K562 (cell line): ENCODE measurements around the gene NDUFC2. TPM values are rescaled to one million over a fixed set of nuclear protein-coding genes. Genes with fewer than 3 reads are reported as not detected.

Experiments used
- ARID4B ChIP-seq: sonication (generic); formaldehyde crosslinking; IDR thresholded peaks from 2 replicates; pipeline ENCODE4 v1.8.0; 2022; ENCODE audit warnings: mild to moderate bottlenecking, missing genetic modification reagents
- BRF1 ChIP-seq: IDR thresholded peaks from 3 replicates; pipeline ENCODE4 v1.6.1; 2011; ENCODE audit warnings: borderline replicate concordance, mild to moderate bottlenecking; ENCODE audit not compliant: insufficient read length; ENCODE audit errors: extremely low read depth
- ELF1 ChIP-seq: fragments of 200-800 bp; sonication (Bioruptor generic); IDR thresholded peaks from 2 replicates; pipeline ENCODE4 v1.6.1; 2016; ENCODE audit warnings: missing genetic modification characterization, missing compliant biosample characterization
- ESRRA ChIP-seq: fragments of 450-650 bp; IDR thresholded peaks from 2 replicates; pipeline ENCODE4 v1.6.1; 2014; ENCODE audit warnings: low read depth, mild to moderate bottlenecking, moderate library complexity, borderline replicate concordance
- JUN ChIP-seq, 2 experiments: sonication (generic) in 1 of 2; formaldehyde crosslinking in 1 of 2; IDR thresholded peaks; 2 replicates each; pipeline versions ENCODE4 v1.6.1 to v1.8.0; 2012 to 2022; ENCODE audit warnings: borderline replicate concordance in 2 of 2, mild to moderate bottlenecking in 2 of 2, improper control_type of control experiment in 1 of 2, low read depth in 1 of 2, low read length in 1 of 2, missing genetic modification reagents in 1 of 2
- MAFF ChIP-seq: IDR thresholded peaks from 2 replicates; pipeline ENCODE4 v1.6.1; 2012; ENCODE audit warnings: low read length, improper control_type of control experiment
- MEF2A ChIP-seq: IDR thresholded peaks from 2 replicates; pipeline ENCODE4 v1.6.1; 2011; ENCODE audit warnings: low read depth, mild to moderate bottlenecking, low read length, moderate library complexity; ENCODE audit not compliant: control insufficient read depth
- PTTG1 ChIP-seq: fragments of 450-650 bp; IDR thresholded peaks from 2 replicates; pipeline ENCODE4 v1.6.1; 2016; ENCODE audit warnings: low read depth, mild to moderate bottlenecking, missing genetic modification characterization, missing compliant biosample characterization
- RBFOX2 ChIP-seq: fragments of 200-400 bp; formaldehyde crosslinking; IDR thresholded peaks from 2 replicates; pipeline ENCODE4 v1.6.1; 2017; ENCODE audit warnings: low read depth, mild to moderate bottlenecking, low read length, moderate library complexity
- RFX5 ChIP-seq: IDR thresholded peaks from 2 replicates; pipeline ENCODE4 v1.6.1; 2011; ENCODE audit warnings: low read depth, mild to moderate bottlenecking, improper control_type of control experiment, low read length
- TFAM ChIP-seq: fragments of 250-450 bp; sonication (Bioruptor Pico); conservative IDR thresholded peaks from 2 replicates; pipeline ENCODE4 v1.5.0; 2021; ENCODE audit warnings: mild to moderate bottlenecking, moderate library complexity
- XRCC5 ChIP-seq: fragments of 200-400 bp; formaldehyde crosslinking; IDR thresholded peaks from 2 replicates; pipeline ENCODE4 v1.6.1; 2017; ENCODE audit warnings: low read depth, mild to moderate bottlenecking, low read length
- YBX1 ChIP-seq: fragments of 450-650 bp; IDR thresholded peaks from 2 replicates; pipeline ENCODE4 v1.7.1; 2016; ENCODE audit warnings: mild to moderate bottlenecking
- ZBTB8A ChIP-seq: fragments of 450-650 bp; IDR thresholded peaks from 2 replicates; pipeline ENCODE4 v1.6.1; 2018; ENCODE audit warnings: mild to moderate bottlenecking, moderate library complexity; ENCODE audit not compliant: partially characterized antibody
- ZNF318 ChIP-seq, 2 experiments: fragments of 450-650 bp; IDR thresholded peaks; 2 replicates each; pipeline ENCODE4 v1.6.1; 2016; ENCODE audit warnings: mild to moderate bottlenecking in 2 of 2, borderline replicate concordance in 1 of 2, low read depth in 1 of 2, moderate library complexity in 1 of 2
- polyA plus RNA-seq, 8 experiments: library from polyadenylated mRNA; depleted of rRNA in 4 of 8; stranded (reverse) in 5 of 8; unstranded in 3 of 8; fragments of >200 nt; fragmentation: Nextera tagmentation in 2 of 8; fragmentation: Illumina TruSeq in 1 of 8; extraction: Ambion mirVana in 2 of 8; extraction: Trizol in 1 of 8; gene quantifications; 2 replicates each; pipeline versions ENCODE4 v1.2.1 to v1.2.3, GENCODE V29; 2011 to 2014; ENCODE audit warnings: inconsistent platforms in 1 of 8, missing spikeins in 1 of 8
- total RNA-seq, 7 experiments: library from RNA; depleted of rRNA in 6 of 7; stranded (reverse); fragments of >200 nt in 6 of 7; fragmentation: Illumina TruSeq in 2 of 7; extraction: Trizol in 2 of 7; gene quantifications; 2 replicates each; pipeline versions ENCODE4 v1.2.1 to v1.2.3, GENCODE V29; 2011 to 2021; ENCODE audit warnings: low replicate concordance in 1 of 7

The NDUFC2 gene
- total and polyA plus RNA-seq, 9 of the 15 experiments (the other 6 are each of a cell fraction or from before 2014, with no cell fraction given), result 168 to 1,119 (median 442) TPM

- peak; percentile 69; the same call in 1 of the 2 replicates for TF ChIP-seq ESRRA
- no peak for TF ChIP-seq BRF1
- TF ChIP-seq RFX5, result no peak
- TF ChIP-seq JUN (IDR thresholded peaks at IDR 0.05; ENCODE audit: borderline replicate concordance, low read depth, low read length), result no peak
- TF ChIP-seq JUN (CRISPR knock-in tag; IDR thresholded peaks at IDR 0.05; ENCODE audit: borderline replicate concordance), result no peak
- TF ChIP-seq PTTG1 (tag), result no peak
- TF ChIP-seq ELF1 (tag), result peak; percentile 76
- no peak for TF ChIP-seq YBX1
- TF ChIP-seq ZNF318 (IDR thresholded peaks at IDR 0.05; ENCODE audit: borderline replicate concordance in 1 of 2, low read depth in 1 of 2), result no peak
- TF ChIP-seq ARID4B (CRISPR knock-in tag), result no peak
- TF ChIP-seq TFAM (CRISPR knock-in tag), result no peak
- TF ChIP-seq XRCC5, result no peak
- TF ChIP-seq ZBTB8A, result no peak
- TF ChIP-seq MEF2A, result no peak
- TF ChIP-seq RBFOX2, result peak; percentile 65
- no peak for TF ChIP-seq MAFF
These were observed 1.3 kb upstream of the NDUFC2 start (continued) for GRCh38 chr11:78080818-78081495.
